Breast epithelium (tissue), 4 donors: Measurements from ENCODE around the gene IFNGR2. TPM values are rescaled to one million over a fixed set of nuclear protein-coding genes. Genes with fewer than 3 reads are reported as not detected.

Source experiments
- DNase-seq, 2 donors: peaks; one replicate each; pipeline ENCODE4 v3.0.0-alpha.2; 2019; ENCODE audit warnings: low spot score in 2 of 2
- H3K27ac ChIP-seq, 2 donors: fragments of 200-600 bp; sonication (generic) in 1 of 2; one replicate each; pipeline ENCODE4 v1.5.1; 2016 to 2019; ENCODE audit warnings: mild to moderate bottlenecking in 1 of 2
- H3K27me3 ChIP-seq, 2 donors: fragments of 200-600 bp; sonication (generic) in 1 of 2; one replicate each; pipeline versions ENCODE4 v1.5.1 to v1.6.0; 2017 to 2019; ENCODE audit warnings: control low read depth in 1 of 2, mild to moderate bottlenecking in 1 of 2
- H3K36me3 ChIP-seq: fragments of 200-600 bp; one replicate; pipeline ENCODE4 v1.5.1; 2019
- H3K4me1 ChIP-seq, 2 donors: fragments of 200-600 bp; sonication (generic); one replicate each; pipeline ENCODE4 v1.5.1; 2016 to 2019; ENCODE audit warnings: control low read depth in 1 of 2
- H3K4me3 ChIP-seq, 3 donors: fragments of 200-600 bp; sonication (generic); 1 replicate in 2 of 3; 2 replicates in 1 of 3; pipeline ENCODE4 v1.5.1; 2016 to 2019; ENCODE audit warnings: mild to moderate bottlenecking in 3 of 3, moderate library complexity in 2 of 3
- H3K9me3 ChIP-seq, 2 donors: fragments of 200-600 bp; sonication (generic) in 1 of 2; one replicate each; pipeline ENCODE4 v1.5.1; 2016 to 2019; ENCODE audit warnings: control low read depth in 1 of 2
- POLR2A ChIP-seq: fragments of 450-650 bp; IDR thresholded peaks from one replicate; pipeline ENCODE4 v1.6.1; 2016; ENCODE audit warnings: antibody characterized with exemption, mild to moderate bottlenecking, moderate library complexity
- POLR2AphosphoS5 ChIP-seq, 3 donors: sonication (generic); formaldehyde crosslinking; IDR thresholded peaks; one replicate each; pipeline ENCODE4 v1.6.1; 2017; ENCODE audit warnings: antibody characterized with exemption in 3 of 3
- intact Hi-C: fragments of 100-400 bp; cut with DNase I; formaldehyde crosslinking; loops from one replicate; pipeline ENCODE4 v1.15.1; 2023; ENCODE audit warnings: low total_unique reads
- total RNA-seq, 3 donors: library from RNA; depleted of rRNA; stranded (reverse); fragments of >200 nt; gene quantifications; one replicate each; pipeline ENCODE4 v1.1.0, GENCODE V29; 2016
- TF ChIP-seq, protein P1 (sequence below), 3 donors: fragments of 450-650 bp; IDR thresholded peaks; one replicate each; pipeline ENCODE4 v1.5.1; 2016 to 2017; ENCODE audit warnings: antibody characterized with exemption in 3 of 3, mild to moderate bottlenecking in 3 of 3, moderate library complexity in 3 of 3

Gene IFNGR2
- total RNA-seq, 3 donors from 2014 or later = 61.6 to 76.7 (median 70.8) TPM

DNA sequence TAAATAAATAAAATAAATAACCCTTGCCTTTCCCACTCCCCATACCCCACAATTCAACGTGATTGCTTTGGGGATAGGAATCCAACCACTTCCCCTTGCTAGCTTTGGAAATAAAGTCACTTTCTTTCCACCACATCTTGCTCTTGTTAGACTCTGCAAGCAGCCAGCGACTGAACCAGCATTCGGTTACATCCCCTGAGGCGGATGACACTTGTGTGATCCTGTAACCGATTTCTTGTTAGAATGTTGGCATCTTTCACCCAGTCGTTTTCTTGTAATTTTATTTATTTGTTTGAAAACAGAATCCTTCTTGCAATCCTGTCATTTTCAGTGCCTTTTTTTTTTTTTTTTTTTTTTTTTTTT lies 1.6 kb upstream of the IFNGR2 start:
- Histone ChIP-seq H3K4me3 (peak overlapping the region in 1 of 3 donors; percentile 91), H3K27ac (peak overlapping the region in 1 of 2 donors; percentile 100), H3K27me3 (no peaks in the 10 kb centered on the region), H3K4me1 (peaks cover 0 to 12% of the 10 kb centered on the region in 2 donors), H3K36me3 (no peaks in the 10 kb centered on the region), H3K9me3 (no peaks in the 10 kb centered on the region)
- peak; percentile 50 to 59 for DNase-seq
- intact Hi-C loops = no loop called here
- TF ChIP-seq, protein P1, sequence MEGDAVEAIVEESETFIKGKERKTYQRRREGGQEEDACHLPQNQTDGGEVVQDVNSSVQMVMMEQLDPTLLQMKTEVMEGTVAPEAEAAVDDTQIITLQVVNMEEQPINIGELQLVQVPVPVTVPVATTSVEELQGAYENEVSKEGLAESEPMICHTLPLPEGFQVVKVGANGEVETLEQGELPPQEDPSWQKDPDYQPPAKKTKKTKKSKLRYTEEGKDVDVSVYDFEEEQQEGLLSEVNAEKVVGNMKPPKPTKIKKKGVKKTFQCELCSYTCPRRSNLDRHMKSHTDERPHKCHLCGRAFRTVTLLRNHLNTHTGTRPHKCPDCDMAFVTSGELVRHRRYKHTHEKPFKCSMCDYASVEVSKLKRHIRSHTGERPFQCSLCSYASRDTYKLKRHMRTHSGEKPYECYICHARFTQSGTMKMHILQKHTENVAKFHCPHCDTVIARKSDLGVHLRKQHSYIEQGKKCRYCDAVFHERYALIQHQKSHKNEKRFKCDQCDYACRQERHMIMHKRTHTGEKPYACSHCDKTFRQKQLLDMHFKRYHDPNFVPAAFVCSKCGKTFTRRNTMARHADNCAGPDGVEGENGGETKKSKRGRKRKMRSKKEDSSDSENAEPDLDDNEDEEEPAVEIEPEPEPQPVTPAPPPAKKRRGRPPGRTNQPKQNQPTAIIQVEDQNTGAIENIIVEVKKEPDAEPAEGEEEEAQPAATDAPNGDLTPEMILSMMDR (IDR thresholded peaks at IDR 0.05) = no peak
- TF ChIP-seq POLR2A (no peak), POLR2AphosphoS5 (IDR thresholded peaks at IDR 0.05) (no peak)

DNA sequence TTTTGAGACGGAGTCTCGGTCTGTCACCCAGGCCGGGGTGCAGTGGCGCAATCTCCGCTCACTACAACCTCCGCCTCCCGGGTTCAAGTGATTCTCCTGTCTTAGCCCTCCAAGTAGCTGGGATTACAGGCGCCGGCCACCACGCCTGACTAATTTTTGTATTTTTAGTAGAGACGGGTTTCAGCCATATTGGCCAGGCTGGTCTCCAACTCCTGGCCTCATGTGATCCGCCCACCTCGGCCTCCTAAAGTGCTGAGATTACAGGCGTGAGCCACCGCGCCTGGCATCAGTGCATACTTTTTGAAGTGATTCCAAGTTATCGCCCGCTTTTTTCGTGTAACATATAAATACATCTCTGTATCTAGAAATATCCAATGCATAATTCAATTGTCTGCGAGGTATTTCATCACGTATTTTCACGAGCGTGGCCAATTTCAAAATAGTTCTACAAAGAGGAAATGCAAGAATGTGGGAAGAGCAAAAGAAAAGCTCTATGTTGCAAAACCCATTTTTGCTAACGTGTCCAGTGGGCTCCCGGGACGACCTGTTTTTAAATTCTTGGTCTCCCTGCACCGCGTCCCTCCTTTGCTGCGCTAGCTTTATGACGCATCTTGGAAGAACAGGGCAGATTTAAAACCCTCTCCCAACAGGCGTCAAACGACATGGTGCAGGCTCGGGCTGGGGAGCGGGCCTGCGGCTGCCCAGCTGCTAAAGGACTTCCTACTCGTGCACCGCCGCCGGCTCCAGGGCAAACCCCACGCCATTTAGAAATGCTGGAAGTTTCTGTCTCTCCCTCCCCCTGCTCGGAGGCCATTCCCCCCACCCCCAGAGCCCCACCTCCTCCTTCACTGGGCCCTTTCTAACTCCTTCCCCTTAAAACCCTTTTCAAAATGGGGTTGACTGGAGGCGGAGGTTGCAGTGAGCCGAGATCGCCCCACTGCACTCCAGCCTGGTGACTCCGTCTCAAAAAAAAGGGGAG lies 923 bp upstream of the IFNGR2 start:
- H3K27ac ChIP-seq = peak overlapping the region; percentile 99 to 100
- H3K36me3 ChIP-seq = no peaks in the 10 kb centered on the region
- TF ChIP-seq POLR2A (peak; percentile 17), POLR2AphosphoS5 (IDR thresholded peaks at IDR 0.05) (peak in 2 of 3 donors; percentile 55 to 71)
- TF ChIP-seq, protein P1 (IDR thresholded peaks at IDR 0.05) = no peak
- no peaks in the 10 kb centered on the region for H3K9me3 ChIP-seq
- DNase-seq = peak; percentile 47 to 58
- H3K27me3 ChIP-seq = no peaks in the 10 kb centered on the region
- H3K4me3 ChIP-seq = peak overlapping the region; percentile 91 to 99 (median 97)
- intact Hi-C loops = no loop called here
- peaks cover 0 to 12% of the 10 kb centered on the region in 2 donors for H3K4me1 ChIP-seq

DNA sequence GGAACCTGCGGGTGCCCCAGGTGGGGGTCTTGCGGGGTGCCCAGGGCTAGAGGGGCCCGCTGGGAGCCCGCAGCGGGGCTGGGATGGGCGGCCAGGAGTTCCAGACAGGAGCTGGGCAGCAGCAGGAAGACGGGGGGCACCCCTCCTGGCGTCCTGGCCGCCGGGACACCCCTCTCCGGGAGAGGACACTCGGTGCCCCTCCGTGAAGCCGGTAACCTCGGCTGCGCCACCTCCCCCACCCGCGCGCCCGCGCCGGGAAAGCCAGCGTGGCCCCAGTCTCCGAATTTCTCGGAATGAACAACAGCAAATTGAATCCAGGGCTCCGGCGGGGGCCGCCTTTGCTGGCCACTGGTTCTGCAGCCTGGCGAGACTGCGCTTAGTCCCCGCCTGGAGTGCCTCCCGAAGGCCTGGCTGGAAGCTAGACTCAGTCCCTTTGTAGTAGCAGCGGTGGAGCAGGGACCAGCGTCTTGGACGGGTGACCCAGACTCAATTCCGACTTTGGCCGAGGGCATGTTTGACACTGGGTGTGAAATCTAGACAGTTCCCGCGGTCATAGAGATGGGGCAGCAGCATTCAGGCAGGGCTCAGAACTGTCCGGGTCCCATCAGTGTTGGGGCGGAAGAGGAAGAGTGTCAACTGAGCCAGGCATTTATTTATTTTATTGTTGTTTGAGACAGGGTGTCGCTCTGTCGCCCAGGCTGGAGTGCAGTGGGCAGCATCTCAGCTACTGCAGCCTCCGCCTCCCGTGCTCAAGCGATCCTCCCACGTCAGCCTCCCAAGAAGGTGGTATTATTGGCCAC lies 773 bp downstream of the IFNGR2 start:
- peaks cover 0 to 12% of the 10 kb centered on the region in 2 donors for H3K4me1 ChIP-seq
- no peaks in the 10 kb centered on the region for H3K9me3 ChIP-seq
- H3K36me3 ChIP-seq = no peaks in the 10 kb centered on the region
- DNase-seq = peak; percentile 29 to 68
- TF ChIP-seq POLR2AphosphoS5 (IDR thresholded peaks at IDR 0.05) (peak in 2 of 3 donors; percentile 16 to 62), POLR2A (no peak)
- TF ChIP-seq, protein P1 (IDR thresholded peaks at IDR 0.05) = no peak
- H3K27me3 ChIP-seq = no peaks in the 10 kb centered on the region
- peak overlapping the region; percentile 91 to 99 (median 97) for H3K4me3 ChIP-seq
- peak overlapping the region; percentile 99 to 100 for H3K27ac ChIP-seq
- intact Hi-C loops = no loop called here

DNA sequence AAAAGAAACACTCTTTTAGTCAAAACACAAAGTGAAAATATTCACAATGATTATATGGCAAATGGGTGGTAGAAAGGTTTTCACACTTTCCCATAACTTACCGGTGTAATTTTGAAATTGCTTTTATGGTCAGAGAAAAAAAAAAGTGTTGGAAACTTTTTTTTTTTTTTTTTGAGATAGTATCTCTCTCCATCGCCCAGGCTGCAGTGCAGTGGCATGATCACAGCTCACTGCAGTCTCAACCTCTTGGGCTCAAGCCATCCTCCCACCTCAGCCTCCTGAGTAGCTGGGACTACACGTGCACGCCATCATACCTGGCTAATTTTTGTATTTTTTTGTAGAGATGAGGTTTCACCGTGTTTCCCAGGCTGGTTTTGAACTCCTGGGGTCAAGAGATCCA lies 3.3 kb downstream of the IFNGR2 start:
- Histone ChIP-seq H3K4me1 (peaks cover 0 to 12% of the 10 kb centered on the region in 2 donors), H3K4me3 (no peak overlapping the region), H3K9me3 (no peaks in the 10 kb centered on the region), H3K27me3 (no peaks in the 10 kb centered on the region), H3K27ac (no peak overlapping the region), H3K36me3 (no peaks in the 10 kb centered on the region)
- TF ChIP-seq, protein P1 (IDR thresholded peaks at IDR 0.05) = no peak
- TF ChIP-seq POLR2A (no peak), POLR2AphosphoS5 (IDR thresholded peaks at IDR 0.05) (no peak)
- intact Hi-C loops = no loop called here
- no peak for DNase-seq
